Measurements from ENCODE around the gene CD2.

DNA sequence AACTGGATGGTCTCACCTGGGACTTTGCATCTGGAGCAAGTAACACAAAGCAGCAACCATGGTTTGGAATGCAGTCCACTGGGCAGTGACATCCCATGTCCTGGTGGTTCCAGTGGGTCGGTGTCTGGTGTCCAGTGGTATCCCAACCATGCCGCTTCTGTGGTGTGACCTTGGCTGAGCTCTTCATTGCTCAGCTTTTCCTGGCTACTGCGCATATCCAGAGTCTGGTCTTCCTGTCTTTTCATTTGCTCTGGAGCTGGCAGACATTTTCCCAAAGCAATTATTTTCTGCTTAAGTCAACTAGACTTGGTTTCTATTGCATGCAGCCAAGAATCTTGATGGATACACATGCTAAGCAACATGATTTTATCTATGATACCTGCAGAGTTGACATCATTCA is 28.4 kb upstream of the CD2 start:
- no peak for TF ChIP-seq POLR2A (IDR thresholded peaks at IDR 0.05; ENCODE audit: control extremely low read depth in 1 of 2, low read depth in 2 of 2, low read length in 2 of 2)
- TF ChIP-seq, protein P1, sequence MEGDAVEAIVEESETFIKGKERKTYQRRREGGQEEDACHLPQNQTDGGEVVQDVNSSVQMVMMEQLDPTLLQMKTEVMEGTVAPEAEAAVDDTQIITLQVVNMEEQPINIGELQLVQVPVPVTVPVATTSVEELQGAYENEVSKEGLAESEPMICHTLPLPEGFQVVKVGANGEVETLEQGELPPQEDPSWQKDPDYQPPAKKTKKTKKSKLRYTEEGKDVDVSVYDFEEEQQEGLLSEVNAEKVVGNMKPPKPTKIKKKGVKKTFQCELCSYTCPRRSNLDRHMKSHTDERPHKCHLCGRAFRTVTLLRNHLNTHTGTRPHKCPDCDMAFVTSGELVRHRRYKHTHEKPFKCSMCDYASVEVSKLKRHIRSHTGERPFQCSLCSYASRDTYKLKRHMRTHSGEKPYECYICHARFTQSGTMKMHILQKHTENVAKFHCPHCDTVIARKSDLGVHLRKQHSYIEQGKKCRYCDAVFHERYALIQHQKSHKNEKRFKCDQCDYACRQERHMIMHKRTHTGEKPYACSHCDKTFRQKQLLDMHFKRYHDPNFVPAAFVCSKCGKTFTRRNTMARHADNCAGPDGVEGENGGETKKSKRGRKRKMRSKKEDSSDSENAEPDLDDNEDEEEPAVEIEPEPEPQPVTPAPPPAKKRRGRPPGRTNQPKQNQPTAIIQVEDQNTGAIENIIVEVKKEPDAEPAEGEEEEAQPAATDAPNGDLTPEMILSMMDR (IDR thresholded peaks at IDR 0.05; ENCODE audit: control extremely low read depth in 1 of 3, insufficient read depth in 1 of 3, low read depth in 1 of 3, low read length in 3 of 3), result no peak
- TF ChIP-seq, protein P2, sequence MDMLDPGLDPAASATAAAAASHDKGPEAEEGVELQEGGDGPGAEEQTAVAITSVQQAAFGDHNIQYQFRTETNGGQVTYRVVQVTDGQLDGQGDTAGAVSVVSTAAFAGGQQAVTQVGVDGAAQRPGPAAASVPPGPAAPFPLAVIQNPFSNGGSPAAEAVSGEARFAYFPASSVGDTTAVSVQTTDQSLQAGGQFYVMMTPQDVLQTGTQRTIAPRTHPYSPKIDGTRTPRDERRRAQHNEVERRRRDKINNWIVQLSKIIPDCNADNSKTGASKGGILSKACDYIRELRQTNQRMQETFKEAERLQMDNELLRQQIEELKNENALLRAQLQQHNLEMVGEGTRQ (IDR thresholded peaks at IDR 0.05; ENCODE audit: low read length), result no peak
- TF ChIP-seq, protein P3, sequence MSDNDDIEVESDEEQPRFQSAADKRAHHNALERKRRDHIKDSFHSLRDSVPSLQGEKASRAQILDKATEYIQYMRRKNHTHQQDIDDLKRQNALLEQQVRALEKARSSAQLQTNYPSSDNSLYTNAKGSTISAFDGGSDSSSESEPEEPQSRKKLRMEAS (IDR thresholded peaks at IDR 0.05), result no peak
- no peak for TF ChIP-seq EGR1 (IDR thresholded peaks at IDR 0.05; ENCODE audit: borderline replicate concordance, low read depth, low read length)
- TF ChIP-seq TAF1 (IDR thresholded peaks at IDR 0.05; ENCODE audit: low read depth, low read length), result no peak
- TF ChIP-seq EZH2 (IDR thresholded peaks at IDR 0.05; ENCODE audit: low read depth, low read length, severe bottlenecking), result no peak
- TF ChIP-seq, protein P4, sequence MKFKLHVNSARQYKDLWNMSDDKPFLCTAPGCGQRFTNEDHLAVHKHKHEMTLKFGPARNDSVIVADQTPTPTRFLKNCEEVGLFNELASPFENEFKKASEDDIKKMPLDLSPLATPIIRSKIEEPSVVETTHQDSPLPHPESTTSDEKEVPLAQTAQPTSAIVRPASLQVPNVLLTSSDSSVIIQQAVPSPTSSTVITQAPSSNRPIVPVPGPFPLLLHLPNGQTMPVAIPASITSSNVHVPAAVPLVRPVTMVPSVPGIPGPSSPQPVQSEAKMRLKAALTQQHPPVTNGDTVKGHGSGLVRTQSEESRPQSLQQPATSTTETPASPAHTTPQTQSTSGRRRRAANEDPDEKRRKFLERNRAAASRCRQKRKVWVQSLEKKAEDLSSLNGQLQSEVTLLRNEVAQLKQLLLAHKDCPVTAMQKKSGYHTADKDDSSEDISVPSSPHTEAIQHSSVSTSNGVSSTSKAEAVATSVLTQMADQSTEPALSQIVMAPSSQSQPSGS (IDR thresholded peaks at IDR 0.05; ENCODE audit: low read length), result no peak
- no peak for TF ChIP-seq TEAD4 (IDR thresholded peaks at IDR 0.05; ENCODE audit: low read depth, low read length)

Measured in H1 (cell line).